COLO668 (cell line): ENCODE measurements around the gene GLB1L3.
"Not testable (repeated sequence)": the region's sequence is repeated elsewhere in the genome, so short reads cannot be mapped to it uniquely, and the experiment has no call there.

Experiments used
- DNase-seq: peaks from one replicate; lab custom pipeline; 2025; ENCODE audit not compliant: unreplicated experiment; lab: John Stamatoyannopoulos, UW

The GLB1L3 gene

GRCh38 chr11:134342572-134343340 is 66.6 kb downstream of the GLB1L3 start:
- DNase-seq: no peak

GRCh38 chr11:134343646-134344045 is 67.5 kb downstream of the GLB1L3 start:
- DNase-seq: no peak

- DNase-seq: not testable (repeated sequence)
Measured at GRCh38 chr11:134344497-134345236, 68.5 kb downstream of the GLB1L3 start.

GRCh38 chr11:134345237-134345550 is 69.0 kb downstream of the GLB1L3 start:
- no peak for DNase-seq

GRCh38 chr11:134346101-134346975 is 70.2 kb downstream of the GLB1L3 start:
- no peak for DNase-seq

DNA sequence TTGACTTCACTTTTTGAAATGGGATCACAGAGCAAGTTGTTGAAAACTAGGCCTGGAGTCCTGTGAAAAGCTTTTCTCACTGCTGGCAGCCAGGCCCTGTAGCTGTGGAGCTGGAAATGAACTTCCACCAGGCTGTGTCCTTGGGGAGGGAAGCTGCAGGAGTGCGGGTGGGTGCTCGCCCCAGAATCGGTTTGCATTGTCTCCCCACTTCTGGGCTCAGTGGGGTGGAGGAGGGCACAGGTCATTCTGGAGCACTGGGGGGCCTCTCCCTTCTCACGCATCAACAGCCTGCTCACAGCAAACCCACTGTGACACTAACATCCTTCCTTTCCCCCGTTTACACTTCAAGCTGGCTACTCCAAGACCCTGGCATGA is 70.8 kb downstream of the GLB1L3 start:
- DNase-seq: no peak

- no peak for DNase-seq
Measured at GRCh38 chr11:134347441-134347840, 71.3 kb downstream of the GLB1L3 start.

DNA sequence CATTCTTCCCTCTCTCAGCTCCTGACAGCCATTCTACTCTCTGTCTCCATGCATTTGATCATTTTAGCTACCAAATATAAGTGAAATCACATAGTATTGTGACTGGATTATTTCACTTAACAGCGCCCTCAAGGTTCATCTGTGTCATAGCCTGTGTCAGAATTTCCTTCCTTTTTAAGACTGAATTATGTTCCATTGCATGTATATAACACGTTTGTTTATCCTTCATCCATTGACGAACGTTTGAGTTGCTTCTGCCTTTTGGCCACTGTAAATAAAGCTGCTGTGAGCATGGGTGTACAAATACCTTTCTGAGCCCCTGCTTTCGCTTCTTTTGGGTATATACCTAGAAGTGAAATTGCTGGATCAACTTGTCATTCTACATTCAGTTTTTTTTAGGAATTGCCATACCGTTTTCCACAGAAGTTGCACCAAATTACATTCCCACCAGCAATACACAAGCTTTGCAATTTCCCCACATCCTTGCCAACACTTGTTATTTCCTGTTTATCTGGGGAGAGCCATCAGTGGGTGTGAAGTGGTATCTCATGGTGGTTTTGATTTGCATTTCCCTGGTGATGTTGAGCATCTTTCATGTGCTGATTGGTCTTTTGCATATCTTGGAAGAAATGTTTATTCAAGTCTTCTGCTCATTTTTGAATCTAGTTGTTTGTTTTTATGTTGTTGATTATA is 73.1 kb downstream of the GLB1L3 start:
- no peak for DNase-seq

DNA sequence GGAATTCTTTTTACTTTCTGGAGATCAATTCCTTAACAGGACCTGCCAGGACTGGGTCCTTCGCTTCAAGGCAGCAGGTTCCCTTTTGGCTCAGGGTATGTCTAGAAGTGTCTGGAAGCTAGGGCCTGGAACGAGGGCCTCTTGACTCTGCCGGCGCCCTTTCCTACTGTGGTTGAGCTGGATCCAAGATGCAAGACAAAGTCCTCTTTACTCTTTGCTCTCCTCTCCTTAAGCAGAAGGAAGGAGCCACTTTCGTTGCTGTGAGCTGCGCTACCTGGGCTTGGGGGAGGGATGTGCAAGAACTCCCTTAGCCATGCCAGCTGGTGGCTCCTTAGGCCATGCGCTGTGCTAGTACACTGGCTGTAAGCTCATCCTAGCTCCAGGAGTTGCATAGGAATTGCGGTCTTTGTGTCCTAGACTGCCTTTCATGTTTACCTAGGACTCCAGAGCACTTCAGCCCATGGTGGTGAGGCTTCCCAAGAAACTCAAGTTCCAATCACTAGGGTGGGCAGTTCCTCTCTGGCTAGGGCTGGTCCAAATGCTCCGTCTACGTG is 73.7 kb downstream of the GLB1L3 start:
- no peak for DNase-seq

DNA sequence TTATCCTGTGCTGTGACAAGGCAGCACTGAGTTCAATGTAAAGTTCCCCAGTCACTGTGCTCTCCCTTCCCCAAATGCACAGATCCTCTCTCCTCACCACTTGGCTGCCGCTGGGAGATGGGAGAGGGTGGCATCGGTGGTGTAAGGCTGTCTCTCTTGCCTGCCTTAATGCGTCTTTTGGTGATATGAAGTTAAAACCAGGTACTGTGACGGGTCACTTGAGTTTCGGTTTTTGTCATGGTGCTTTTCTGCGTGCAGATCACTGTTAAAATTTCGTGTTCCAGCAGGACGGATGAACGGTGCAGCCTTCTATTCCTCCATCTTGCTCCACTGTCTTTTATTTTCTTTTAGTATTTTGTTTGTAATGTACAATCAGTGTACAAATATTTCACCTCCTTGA is 74.2 kb downstream of the GLB1L3 start:
- DNase-seq: no peak

DNA sequence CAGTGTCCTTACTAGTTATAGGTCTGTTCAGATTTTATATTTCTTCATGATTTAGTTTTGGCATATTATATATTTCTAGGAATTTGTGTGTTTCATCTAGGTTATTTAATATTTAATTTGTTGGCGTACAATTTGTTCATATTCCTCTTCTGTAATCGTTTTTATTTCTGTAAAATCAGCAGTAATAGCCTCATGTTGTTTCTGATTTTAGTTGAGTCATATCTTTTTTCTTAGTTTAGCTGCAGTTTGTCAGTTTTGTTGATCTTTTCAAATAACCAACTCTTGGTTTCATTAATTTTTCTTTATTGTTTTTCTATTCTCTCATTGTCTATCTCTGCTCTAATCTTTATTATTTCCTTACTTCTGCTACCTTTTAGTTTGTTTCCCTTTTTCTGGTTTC is 75.9 kb downstream of the GLB1L3 start:
- DNase-seq: no peak

- no peak for DNase-seq
Measured at GRCh38 chr11:134355136-134355535, 79.0 kb downstream of the GLB1L3 start.

DNA sequence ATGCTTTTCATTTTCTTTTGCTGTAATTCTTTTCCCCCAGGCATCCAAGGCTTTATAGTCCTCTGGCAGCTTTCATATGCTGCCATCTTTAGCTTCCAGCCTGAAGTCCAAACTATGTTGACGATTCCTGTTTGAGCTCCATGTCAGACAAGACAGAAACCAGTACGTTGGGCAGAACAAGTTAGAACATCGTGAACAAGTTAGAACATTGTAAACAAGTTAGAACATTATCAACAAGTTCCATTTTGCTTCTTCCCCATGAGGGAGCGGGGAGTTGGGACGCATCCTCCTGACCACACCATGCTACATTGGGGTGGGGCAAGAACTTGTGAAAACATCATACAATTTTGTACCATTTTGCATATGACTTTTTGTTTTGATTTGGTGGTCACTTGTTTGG is 79.5 kb downstream of the GLB1L3 start:
- no peak for DNase-seq

GRCh38 chr11:134356656-134357544 is 80.7 kb downstream of the GLB1L3 start:
- no peak for DNase-seq

DNA sequence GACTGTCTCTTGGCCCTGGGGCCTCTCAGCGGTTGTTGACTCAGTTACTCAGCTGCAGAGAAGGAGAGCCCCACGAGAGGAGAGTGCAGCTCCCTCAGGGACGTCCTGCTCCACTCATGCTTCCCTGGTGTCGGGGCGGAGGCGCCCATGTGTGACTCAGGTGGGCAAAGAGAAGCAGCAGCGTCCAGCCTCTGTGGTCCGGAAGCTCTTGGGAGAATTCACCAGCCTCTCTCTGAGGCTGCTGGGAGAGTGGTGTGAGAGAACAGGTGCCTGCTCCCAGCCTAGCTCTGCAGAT is 81.3 kb downstream of the GLB1L3 start:
- no peak for DNase-seq

GRCh38 chr11:134358165-134358855 is 82.1 kb downstream of the GLB1L3 start:
- DNase-seq: no peak

DNA sequence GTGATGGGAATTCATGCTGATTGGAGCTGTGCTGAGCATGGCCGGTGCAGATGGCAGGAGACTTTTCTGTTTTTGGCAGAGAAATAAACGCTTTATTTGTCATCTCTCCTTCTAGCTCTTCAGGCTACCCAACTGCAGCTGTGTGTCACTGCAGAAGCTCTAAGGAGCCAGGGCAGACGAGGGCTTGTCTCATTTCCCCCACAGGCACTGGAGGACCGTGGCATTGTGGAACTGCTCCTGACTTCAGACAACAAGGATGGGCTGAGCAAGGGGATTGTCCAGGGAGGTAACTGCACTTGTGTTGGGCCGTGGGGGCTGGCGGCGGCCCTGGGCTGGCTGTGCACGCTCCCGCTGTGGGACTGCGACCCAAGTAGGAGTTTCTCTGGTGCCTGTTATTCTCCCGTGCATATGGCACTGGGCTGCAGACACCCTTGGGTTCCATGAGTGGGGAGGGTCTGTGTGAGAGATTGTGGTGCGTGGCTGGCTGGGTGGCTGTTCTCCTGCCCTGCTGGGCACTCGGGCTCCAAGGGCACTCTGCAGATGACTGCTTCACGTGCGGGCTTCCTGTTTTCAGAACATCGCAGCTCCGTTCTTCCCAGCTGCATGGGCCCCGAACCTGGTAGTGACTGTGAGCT is 82.8 kb downstream of the GLB1L3 start:
- no peak for DNase-seq

DNA sequence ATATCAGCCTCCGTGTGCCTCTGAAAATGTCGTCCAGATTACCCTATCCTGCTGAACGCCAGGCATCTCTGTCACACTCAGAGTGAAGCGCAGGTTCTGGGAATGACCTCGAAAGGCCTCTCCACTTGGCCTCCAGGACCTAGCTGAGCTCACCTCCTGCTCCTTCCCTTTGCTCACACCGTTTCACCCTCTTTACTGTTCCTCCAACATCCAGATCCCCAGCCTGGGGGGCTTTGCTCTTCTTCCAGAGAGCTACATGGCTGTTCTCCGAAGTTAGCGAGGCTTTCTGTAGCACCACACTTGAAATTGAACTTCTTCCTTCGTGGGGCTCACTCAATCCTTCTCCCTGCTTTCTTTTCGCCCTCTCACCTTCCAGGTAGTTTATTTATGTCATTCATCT is 83.5 kb downstream of the GLB1L3 start:
- no peak for DNase-seq
